ENCODE data around the gene CRIP1.

GRCh38 chr14:105439179-105439578 lies 47.5 kb upstream of the CRIP1 start:
- TF ChIP-seq CTCF (IDR thresholded peaks at IDR 0.05) (no peak), POLR2A (IDR thresholded peaks at IDR 0.05) (no peak), POLR2AphosphoS5 (IDR thresholded peaks at IDR 0.05) (no peak)

Data from stomach (tissue), 4 donors.